Calu3 (cell line): ENCODE measurements around the gene PDZK1IP1. TPM values are rescaled to one million over a fixed set of nuclear protein-coding genes. Genes with fewer than 3 reads are reported as not detected.

Experiments
- BruUV-seq: library from RNA; stranded (reverse); fragments of 400-500 nt; replicated peaks from 2 replicates; lab custom pipeline; 2021; lab: Mats Ljungman, UMichigan
- CTCF ChIA-PET: fragments of 300-600 bp; sonication (Branson Sonifier 250); formaldehyde crosslinking; loops from one replicate; lab custom pipeline; 2022; ENCODE audit warnings: antibody characterized with exemption; lab: Charles Lee
- DNase-seq: peaks from one replicate; pipeline ENCODE4 v3.0.0; 2022
- H3K27ac Mint-ChIP-seq: one replicate; pipeline ENCODE4 v1.8.0; 2022; ENCODE audit warnings: mixed read lengths; ENCODE audit not compliant: unreplicated experiment
- H3K27me3 Mint-ChIP-seq: one replicate; pipeline ENCODE4 v1.8.0; 2022; ENCODE audit warnings: mixed read lengths; ENCODE audit not compliant: unreplicated experiment
- H3K36me3 Mint-ChIP-seq: one replicate; pipeline ENCODE4 v1.8.0; 2022; ENCODE audit warnings: mild to moderate bottlenecking, moderate library complexity, mixed read lengths; ENCODE audit not compliant: insufficient read depth, unreplicated experiment
- H3K4me1 Mint-ChIP-seq: one replicate; pipeline ENCODE4 v1.8.0; 2022; ENCODE audit warnings: mild to moderate bottlenecking, low read depth, mixed read lengths; ENCODE audit not compliant: unreplicated experiment
- H3K4me3 Mint-ChIP-seq: one replicate; pipeline ENCODE4 v1.8.0; 2022; ENCODE audit warnings: mild to moderate bottlenecking, low read depth, moderate library complexity, mixed read lengths; ENCODE audit not compliant: unreplicated experiment
- H3K9me3 Mint-ChIP-seq: one replicate; pipeline ENCODE4 v1.8.0; 2022; ENCODE audit warnings: low read depth, mixed read lengths; ENCODE audit not compliant: unreplicated experiment
- intact Hi-C: fragments of 100-400 bp; cut with micrococcal nuclease; formaldehyde crosslinking; loops from one replicate; pipeline ENCODE4 v1.10.0; 2022; ENCODE audit not compliant: unreplicated experiment
- total RNA-seq: library from RNA; stranded (reverse); gene quantifications from 2 replicates; pipeline ENCODE4 v1.2.3, GENCODE V29; 2022
- TF ChIP-seq, protein P1 (sequence below): fragments of 200-600 bp; IDR thresholded peaks from one replicate; pipeline ENCODE4 v1.8.0; 2022; ENCODE audit warnings: antibody characterized with exemption; ENCODE audit not compliant: unreplicated experiment

PDZK1IP1 gene
- total RNA-seq, 1 experiment from 2014 or later = 327 TPM

DNA sequence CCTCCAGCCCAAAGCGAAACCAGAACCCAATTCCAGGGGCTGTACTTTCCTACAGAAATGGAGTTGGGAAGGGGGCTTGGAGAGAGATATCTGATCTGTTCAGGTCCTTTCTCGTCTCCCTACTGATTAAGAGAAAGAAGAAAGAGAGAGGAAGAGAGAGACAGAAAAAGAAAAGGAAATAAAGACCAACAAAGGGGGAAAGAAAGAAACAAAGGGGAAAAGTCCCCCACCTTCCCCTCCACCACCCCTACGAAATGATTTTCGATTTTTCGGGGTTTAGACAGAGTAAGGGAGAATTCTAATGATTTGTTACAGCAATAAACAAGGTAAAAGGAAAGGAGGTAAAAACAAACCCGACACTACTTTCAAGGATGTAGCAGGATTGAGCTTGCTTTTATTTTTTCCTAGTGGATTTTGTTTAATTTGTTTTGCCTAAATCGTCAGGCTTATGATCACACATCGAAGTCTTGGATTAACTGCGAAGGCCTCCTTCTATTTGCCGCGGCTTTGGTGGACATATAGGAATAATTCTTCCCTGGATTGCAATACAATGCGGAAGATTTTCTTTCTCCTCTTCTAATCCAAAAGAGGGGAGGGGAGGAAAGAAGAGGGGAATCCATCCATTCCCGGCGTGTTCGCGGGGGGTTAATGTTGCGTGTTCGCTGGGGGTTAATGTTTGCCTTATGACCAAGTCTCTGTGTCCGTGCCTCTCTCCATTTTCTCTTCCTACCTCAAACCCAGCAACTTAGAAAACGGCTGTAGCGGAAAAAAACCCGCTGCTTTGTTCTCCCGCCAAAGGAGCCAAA is 40.3 kb upstream of the PDZK1IP1 start:
- intact Hi-C loops = no loop called here
- H3K27me3 Mint-ChIP-seq = no peaks in the 10 kb centered on the region
- no peaks in the 10 kb centered on the region for H3K9me3 Mint-ChIP-seq
- H3K27ac Mint-ChIP-seq = no peak overlapping the region
- no peak overlapping the region for H3K4me3 Mint-ChIP-seq
- BruUV-seq = no TSS peak
- DNase-seq = no peak
- no peaks in the 10 kb centered on the region for H3K36me3 Mint-ChIP-seq
- TF ChIP-seq, protein P1, sequence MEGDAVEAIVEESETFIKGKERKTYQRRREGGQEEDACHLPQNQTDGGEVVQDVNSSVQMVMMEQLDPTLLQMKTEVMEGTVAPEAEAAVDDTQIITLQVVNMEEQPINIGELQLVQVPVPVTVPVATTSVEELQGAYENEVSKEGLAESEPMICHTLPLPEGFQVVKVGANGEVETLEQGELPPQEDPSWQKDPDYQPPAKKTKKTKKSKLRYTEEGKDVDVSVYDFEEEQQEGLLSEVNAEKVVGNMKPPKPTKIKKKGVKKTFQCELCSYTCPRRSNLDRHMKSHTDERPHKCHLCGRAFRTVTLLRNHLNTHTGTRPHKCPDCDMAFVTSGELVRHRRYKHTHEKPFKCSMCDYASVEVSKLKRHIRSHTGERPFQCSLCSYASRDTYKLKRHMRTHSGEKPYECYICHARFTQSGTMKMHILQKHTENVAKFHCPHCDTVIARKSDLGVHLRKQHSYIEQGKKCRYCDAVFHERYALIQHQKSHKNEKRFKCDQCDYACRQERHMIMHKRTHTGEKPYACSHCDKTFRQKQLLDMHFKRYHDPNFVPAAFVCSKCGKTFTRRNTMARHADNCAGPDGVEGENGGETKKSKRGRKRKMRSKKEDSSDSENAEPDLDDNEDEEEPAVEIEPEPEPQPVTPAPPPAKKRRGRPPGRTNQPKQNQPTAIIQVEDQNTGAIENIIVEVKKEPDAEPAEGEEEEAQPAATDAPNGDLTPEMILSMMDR = no peak
- CTCF ChIA-PET = no interaction called here
- peaks cover 7% of the 10 kb centered on the region for H3K4me1 Mint-ChIP-seq

DNA sequence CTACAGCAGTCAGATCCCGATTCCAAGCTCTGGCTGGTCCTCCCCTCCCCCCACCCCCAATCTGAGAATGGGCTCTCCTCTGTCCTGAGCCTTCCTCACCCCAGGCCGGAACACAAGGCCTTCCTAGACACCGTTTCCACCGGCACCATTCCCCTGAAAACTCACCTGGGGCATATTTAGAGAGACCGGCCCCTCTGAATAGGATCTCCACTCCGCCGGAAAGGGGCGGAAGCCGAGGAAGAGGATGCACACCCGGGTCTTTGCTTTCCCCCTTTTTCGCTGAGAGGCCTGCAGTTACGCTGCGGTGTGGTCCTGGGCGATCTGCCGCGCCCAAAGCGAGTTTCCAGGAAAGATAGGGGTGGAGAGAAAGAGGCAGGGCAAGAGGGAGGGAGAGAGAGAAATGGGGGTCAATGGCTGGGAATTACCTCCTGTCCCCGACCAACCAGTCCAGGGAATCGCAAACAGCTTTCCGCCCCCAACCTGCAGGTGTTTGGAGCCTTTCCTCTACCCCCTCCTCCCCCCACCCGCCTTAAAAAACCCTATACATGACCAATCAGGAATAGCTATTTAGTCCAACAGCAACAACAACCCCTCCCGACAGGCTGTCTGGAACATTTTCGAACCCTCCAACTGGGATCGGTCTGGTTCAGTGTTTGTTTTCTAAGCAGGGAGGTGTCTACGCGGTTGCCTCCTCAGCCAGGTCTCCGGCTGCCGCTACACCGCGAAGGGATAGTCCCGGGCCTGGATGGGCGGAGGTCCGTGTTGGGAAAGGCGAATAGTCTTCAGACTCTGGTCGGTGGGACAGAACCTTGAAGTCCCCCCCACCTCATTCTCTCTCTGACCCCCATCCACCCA is 39.4 kb upstream of the PDZK1IP1 start:
- CTCF ChIA-PET = interaction anchor here (2.1 kb wide), 1 partner anchor 12 kb away, joined by 4 read pairs; no protein-coding TSS in a partner anchor
- H3K36me3 Mint-ChIP-seq = no peaks in the 10 kb centered on the region
- peaks cover 7% of the 10 kb centered on the region for H3K4me1 Mint-ChIP-seq
- no TSS peak for BruUV-seq
- H3K27ac Mint-ChIP-seq = no peak overlapping the region
- no peak for DNase-seq
- intact Hi-C loops = no loop called here
- H3K4me3 Mint-ChIP-seq = no peak overlapping the region
- TF ChIP-seq, protein P1 = no peak
- H3K27me3 Mint-ChIP-seq = no peaks in the 10 kb centered on the region
- no peaks in the 10 kb centered on the region for H3K9me3 Mint-ChIP-seq

DNA sequence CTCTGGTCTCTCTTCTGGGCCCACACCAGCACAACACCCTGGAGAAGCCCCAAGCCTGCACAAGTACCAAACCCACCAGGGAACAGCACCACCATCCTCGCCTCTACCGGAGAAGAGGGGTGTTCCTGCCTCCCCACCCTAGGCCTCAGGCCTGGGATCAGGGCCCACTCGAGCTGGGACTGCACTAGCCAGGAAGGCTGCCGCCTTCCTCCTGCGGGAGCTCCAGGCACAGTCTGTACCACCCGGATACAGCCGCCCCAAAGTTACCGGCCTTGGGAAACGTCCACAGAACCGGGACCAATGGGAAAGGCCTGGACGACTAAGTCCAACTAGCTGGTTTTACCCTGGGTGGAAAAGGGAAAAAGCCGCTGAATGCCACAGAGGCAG is 38.8 kb upstream of the PDZK1IP1 start:
- TF ChIP-seq, protein P1 = no peak
- no TSS peak for BruUV-seq
- CTCF ChIA-PET = interaction anchor here (2.1 kb wide), 1 partner anchor 13 kb away, joined by 4 read pairs; no protein-coding TSS in a partner anchor
- Mint-ChIP-seq H3K27ac (no peak overlapping the region), H3K4me3 (no peak overlapping the region), H3K36me3 (no peaks in the 10 kb centered on the region), H3K9me3 (no peaks in the 10 kb centered on the region), H3K4me1 (peaks cover 7% of the 10 kb centered on the region), H3K27me3 (no peaks in the 10 kb centered on the region)
- intact Hi-C loops = no loop called here
- no peak for DNase-seq

DNA sequence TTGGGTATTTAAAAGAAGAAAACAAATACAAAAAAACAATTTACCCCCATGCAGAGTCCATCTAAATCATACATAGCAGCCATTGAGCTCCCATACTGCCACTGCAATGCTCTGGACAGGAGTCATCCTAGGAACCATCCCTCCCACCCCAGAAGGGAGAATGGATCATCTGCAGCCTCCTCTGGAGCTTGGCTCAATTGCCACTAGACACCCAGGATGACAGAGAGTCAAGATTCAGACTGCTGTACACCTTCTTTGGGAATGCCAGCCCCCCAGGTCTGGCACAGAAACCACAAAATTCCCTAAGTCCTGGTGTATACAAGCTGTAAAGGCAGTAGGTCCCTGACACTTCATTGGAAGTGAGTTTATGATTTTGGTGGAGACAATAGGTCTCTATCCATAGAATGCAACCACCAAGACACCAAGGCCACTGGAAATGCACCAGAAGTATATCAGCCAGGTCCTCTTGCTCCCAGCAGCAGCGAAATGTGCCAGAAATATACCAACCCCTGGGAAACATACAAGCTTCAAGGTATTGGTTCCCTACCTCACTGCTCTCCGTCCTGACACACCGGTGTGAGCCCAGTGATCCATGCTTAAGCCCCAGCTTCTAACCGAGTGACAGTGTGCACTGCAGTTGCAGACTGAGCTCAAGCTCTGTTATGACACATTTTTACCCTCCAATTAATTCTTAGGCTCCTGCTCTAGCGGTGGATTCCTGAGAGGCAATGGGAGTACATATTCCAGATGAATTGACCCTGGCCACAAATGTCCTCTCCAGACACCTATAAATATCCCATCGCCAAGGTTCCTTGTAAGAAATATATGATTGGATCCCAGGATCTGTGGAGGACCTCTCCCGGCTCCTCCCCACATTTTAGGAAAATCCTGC is 37.8 kb upstream of the PDZK1IP1 start:
- no TSS peak for BruUV-seq
- CTCF ChIA-PET = interaction anchor here (0.6 to 2.1 kb wide), 3 partner anchors 14 to 48 kb away, joined by 3 to 5 read pairs (median 4); no protein-coding TSS in a partner anchor
- Mint-ChIP-seq H3K27ac (no peak overlapping the region), H3K4me3 (no peak overlapping the region), H3K36me3 (no peaks in the 10 kb centered on the region), H3K27me3 (no peaks in the 10 kb centered on the region), H3K9me3 (no peaks in the 10 kb centered on the region), H3K4me1 (peaks cover 7% of the 10 kb centered on the region)
- TF ChIP-seq, protein P1 = no peak
- DNase-seq = no peak
- intact Hi-C loops = no loop called here
